ENCODE measurements around the gene PANK1.

DNA sequence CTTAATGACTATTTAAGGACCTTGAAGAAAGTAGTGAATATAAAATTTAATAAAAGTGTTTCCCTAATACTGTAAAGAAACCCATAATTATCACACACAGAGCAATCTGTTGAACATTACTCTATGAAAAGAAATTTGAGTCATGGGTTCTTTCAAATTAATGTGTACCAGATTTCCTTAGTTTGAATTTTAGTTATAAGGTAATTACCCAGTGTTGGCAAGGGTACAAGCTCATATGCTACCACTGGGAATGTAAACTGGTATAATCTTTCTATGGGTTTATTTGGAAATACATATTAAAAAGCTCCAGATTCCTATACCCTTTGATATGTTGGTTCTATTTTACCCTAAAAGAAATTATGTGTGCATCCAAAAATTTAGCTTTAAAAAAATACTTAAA lies 22.9 kb downstream of the PANK1 start:
- no peak for TF ChIP-seq RCOR1 (IDR thresholded peaks at IDR 0.05; ENCODE audit: insufficient replicate concordance, low read length)
- TF ChIP-seq RAD21 (IDR thresholded peaks at IDR 0.05; ENCODE audit: low read length) = no peak
- TF ChIP-seq, protein P1, sequence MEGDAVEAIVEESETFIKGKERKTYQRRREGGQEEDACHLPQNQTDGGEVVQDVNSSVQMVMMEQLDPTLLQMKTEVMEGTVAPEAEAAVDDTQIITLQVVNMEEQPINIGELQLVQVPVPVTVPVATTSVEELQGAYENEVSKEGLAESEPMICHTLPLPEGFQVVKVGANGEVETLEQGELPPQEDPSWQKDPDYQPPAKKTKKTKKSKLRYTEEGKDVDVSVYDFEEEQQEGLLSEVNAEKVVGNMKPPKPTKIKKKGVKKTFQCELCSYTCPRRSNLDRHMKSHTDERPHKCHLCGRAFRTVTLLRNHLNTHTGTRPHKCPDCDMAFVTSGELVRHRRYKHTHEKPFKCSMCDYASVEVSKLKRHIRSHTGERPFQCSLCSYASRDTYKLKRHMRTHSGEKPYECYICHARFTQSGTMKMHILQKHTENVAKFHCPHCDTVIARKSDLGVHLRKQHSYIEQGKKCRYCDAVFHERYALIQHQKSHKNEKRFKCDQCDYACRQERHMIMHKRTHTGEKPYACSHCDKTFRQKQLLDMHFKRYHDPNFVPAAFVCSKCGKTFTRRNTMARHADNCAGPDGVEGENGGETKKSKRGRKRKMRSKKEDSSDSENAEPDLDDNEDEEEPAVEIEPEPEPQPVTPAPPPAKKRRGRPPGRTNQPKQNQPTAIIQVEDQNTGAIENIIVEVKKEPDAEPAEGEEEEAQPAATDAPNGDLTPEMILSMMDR (conservative IDR thresholded peaks at IDR 0.05; ENCODE audit: low read depth, low read length) = no peak
- TF ChIP-seq POLR2A (IDR thresholded peaks at IDR 0.05; ENCODE audit: low read depth, low read length) = no peak
- TF ChIP-seq, protein P2, sequence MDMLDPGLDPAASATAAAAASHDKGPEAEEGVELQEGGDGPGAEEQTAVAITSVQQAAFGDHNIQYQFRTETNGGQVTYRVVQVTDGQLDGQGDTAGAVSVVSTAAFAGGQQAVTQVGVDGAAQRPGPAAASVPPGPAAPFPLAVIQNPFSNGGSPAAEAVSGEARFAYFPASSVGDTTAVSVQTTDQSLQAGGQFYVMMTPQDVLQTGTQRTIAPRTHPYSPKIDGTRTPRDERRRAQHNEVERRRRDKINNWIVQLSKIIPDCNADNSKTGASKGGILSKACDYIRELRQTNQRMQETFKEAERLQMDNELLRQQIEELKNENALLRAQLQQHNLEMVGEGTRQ (IDR thresholded peaks at IDR 0.05; ENCODE audit: low read depth, low read length) = no peak
- TF ChIP-seq SMC3 (IDR thresholded peaks at IDR 0.05; ENCODE audit: low read depth, low read length) = no peak
- no peak for TF ChIP-seq MAFK (IDR thresholded peaks at IDR 0.05; ENCODE audit: low read depth, low read length)
- no peak for TF ChIP-seq BHLHE40 (IDR thresholded peaks at IDR 0.05; ENCODE audit: low read depth, low read length)
- TF ChIP-seq MXI1 (IDR thresholded peaks at IDR 0.05; ENCODE audit: borderline replicate concordance, low read depth, low read length) = no peak
- no peak for TF ChIP-seq MAZ (IDR thresholded peaks at IDR 0.05; ENCODE audit: borderline replicate concordance, low read depth, low read length)
- TF ChIP-seq, protein P3, sequence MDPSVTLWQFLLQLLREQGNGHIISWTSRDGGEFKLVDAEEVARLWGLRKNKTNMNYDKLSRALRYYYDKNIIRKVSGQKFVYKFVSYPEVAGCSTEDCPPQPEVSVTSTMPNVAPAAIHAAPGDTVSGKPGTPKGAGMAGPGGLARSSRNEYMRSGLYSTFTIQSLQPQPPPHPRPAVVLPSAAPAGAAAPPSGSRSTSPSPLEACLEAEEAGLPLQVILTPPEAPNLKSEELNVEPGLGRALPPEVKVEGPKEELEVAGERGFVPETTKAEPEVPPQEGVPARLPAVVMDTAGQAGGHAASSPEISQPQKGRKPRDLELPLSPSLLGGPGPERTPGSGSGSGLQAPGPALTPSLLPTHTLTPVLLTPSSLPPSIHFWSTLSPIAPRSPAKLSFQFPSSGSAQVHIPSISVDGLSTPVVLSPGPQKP (IDR thresholded peaks at IDR 0.05; ENCODE audit: borderline replicate concordance, low read depth, low read length) = no peak
- TF ChIP-seq NFE2L2 (IDR thresholded peaks at IDR 0.05; ENCODE audit: low read depth, low read length) = no peak

Measured in IMR-90 (cell line).